Measurements from ENCODE around the gene UFC1. TPM values are rescaled to one million over a fixed set of nuclear protein-coding genes. Genes with fewer than 3 reads are reported as not detected.

Gene UFC1
- polyA plus RNA-seq, 3 donors = 100 to 120 (median 108) TPM

DNA sequence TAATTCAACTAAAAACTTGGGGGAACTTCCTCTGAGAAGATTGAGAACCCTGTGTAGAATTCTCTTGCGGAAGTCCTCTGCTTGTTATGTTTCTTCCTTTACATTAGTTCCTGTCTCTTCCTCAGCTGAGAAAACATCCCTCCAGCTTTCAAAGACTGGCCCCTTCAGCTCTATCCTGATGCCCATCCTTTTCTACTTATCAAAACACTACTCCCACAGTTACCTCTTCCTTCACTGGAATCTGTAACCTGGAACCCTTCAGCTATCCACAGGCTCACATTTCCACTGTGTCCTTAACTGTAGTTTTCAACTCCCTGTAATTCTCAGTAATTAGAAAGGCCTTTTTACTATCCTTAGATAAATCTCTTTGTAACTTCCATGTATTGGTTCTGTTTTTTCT lies 15.3 kb upstream of the UFC1 start:
- H3K36me3 Mint-ChIP-seq = peaks cover 2 to 3% of the 10 kb centered on the region in 2 donors
- H3K9ac ChIP-seq (ENCODE audit: insufficient read depth, low read length, poor library complexity, severe bottlenecking) = peak overlapping the region; percentile 36
- peak overlapping the region; percentile 47 to 88 for H3K27ac ChIP-seq (ENCODE audit: low read depth in 1 of 2, low read length in 2 of 2)
- peak overlapping the region in 1 of 3 experiments; percentile 24 for H3K4me3 ChIP-seq (replicated peaks in 1 of 3; ENCODE audit: low read depth in 2 of 3, low read length in 3 of 3)
- H3K9me3 ChIP-seq (replicated peaks in 1 of 2; ENCODE audit: control insufficient read depth in 1 of 2, insufficient read depth in 1 of 2, low read length in 2 of 2) = no peaks in the 10 kb centered on the region
- TF ChIP-seq, protein P1, sequence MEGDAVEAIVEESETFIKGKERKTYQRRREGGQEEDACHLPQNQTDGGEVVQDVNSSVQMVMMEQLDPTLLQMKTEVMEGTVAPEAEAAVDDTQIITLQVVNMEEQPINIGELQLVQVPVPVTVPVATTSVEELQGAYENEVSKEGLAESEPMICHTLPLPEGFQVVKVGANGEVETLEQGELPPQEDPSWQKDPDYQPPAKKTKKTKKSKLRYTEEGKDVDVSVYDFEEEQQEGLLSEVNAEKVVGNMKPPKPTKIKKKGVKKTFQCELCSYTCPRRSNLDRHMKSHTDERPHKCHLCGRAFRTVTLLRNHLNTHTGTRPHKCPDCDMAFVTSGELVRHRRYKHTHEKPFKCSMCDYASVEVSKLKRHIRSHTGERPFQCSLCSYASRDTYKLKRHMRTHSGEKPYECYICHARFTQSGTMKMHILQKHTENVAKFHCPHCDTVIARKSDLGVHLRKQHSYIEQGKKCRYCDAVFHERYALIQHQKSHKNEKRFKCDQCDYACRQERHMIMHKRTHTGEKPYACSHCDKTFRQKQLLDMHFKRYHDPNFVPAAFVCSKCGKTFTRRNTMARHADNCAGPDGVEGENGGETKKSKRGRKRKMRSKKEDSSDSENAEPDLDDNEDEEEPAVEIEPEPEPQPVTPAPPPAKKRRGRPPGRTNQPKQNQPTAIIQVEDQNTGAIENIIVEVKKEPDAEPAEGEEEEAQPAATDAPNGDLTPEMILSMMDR (IDR thresholded peaks at IDR 0.05) = no peak
- peak overlapping the region; percentile 85 to 97 (median 92) for H3K27ac Mint-ChIP-seq
- H3K4me1 ChIP-seq (ENCODE audit: control insufficient read depth in 1 of 2, insufficient read depth in 2 of 2, low read length in 2 of 2) = peaks cover 45 to 49% of the 10 kb centered on the region in 2 donors
- H3K27me3 Mint-ChIP-seq (ENCODE audit: low read depth in 3 of 3) = no peaks in the 10 kb centered on the region
- no peaks in the 10 kb centered on the region for H3K9me3 Mint-ChIP-seq
- peak overlapping the region; percentile 84 for H2AFZ ChIP-seq (ENCODE audit: insufficient read depth, low read depth, low read length, poor library complexity, severe bottlenecking)
- H3K4me1 Mint-ChIP-seq = peaks cover 48% of the 10 kb centered on the region
- no peaks in the 10 kb centered on the region for H4K20me1 ChIP-seq (ENCODE audit: insufficient read depth, low read length)
- intact Hi-C loops (cut with micrococcal nuclease) = loop anchor here in 1 of 2 donors (2.0 to 5.0 kb wide), 3 partner anchors 42 to 91 kb away; partner anchors contain the start of genes ARHGAP30 and USF1
- peak overlapping the region in 1 of 2 donors; percentile 70 for H3K4me3 Mint-ChIP-seq
- peak in 2 of 3 donors; percentile 31 to 45 for DNase-seq
- H3K36me3 ChIP-seq (replicated peaks in 1 of 2; ENCODE audit: control insufficient read depth in 1 of 2, insufficient read depth in 2 of 2, low read length in 2 of 2) = no peaks in the 10 kb centered on the region
- WGBS (ENCODE audit: insufficient coverage) = 0% methylated on average over 1 of the region's 1 CpG
- H3K27me3 ChIP-seq (ENCODE audit: control insufficient read depth in 2 of 2, insufficient read depth in 2 of 2, low read length in 2 of 2) = no peaks in the 10 kb centered on the region
- peak overlapping the region; percentile 33 for H3K4me2 ChIP-seq (replicated peaks; ENCODE audit: extremely low read depth, low read length, poor library complexity, severe bottlenecking)
- peaks cover 44% of the 10 kb centered on the region for H3K79me2 ChIP-seq (ENCODE audit: insufficient read depth, low read length)

GRCh38 chr1:161139766-161140165 lies 14.0 kb upstream of the UFC1 start:
- Mint-ChIP-seq H3K27me3 (ENCODE audit: low read depth in 3 of 3) (no peaks in the 10 kb centered on the region), H3K4me1 (peaks cover 48% of the 10 kb centered on the region), H3K4me3 (no peak overlapping the region), H3K36me3 (peaks cover 2 to 3% of the 10 kb centered on the region in 2 donors), H3K9me3 (no peaks in the 10 kb centered on the region), H3K27ac (peak overlapping the region in 5 of 7 donors; percentile 35 to 97 (median 86))
- Histone ChIP-seq H3K9ac (ENCODE audit: insufficient read depth, low read length, poor library complexity, severe bottlenecking) (no peak overlapping the region), H3K4me1 (ENCODE audit: control insufficient read depth in 1 of 2, insufficient read depth in 2 of 2, low read length in 2 of 2) (peaks cover 40 to 42% of the 10 kb centered on the region in 2 donors), H3K27ac (ENCODE audit: low read depth in 1 of 2, low read length in 2 of 2) (peak overlapping the region in 1 of 2 donors; percentile 88), H3K4me2 (replicated peaks; ENCODE audit: extremely low read depth, low read length, poor library complexity, severe bottlenecking) (no peak overlapping the region), H3K36me3 (replicated peaks in 1 of 2; ENCODE audit: control insufficient read depth in 1 of 2, insufficient read depth in 2 of 2, low read length in 2 of 2) (no peaks in the 10 kb centered on the region), H2AFZ (ENCODE audit: insufficient read depth, low read depth, low read length, poor library complexity, severe bottlenecking) (no peak overlapping the region), H3K4me3 (replicated peaks in 1 of 3; ENCODE audit: low read depth in 2 of 3, low read length in 3 of 3) (no peak overlapping the region), H3K27me3 (ENCODE audit: control insufficient read depth in 2 of 2, insufficient read depth in 2 of 2, low read length in 2 of 2) (no peaks in the 10 kb centered on the region), H3K9me3 (replicated peaks in 1 of 2; ENCODE audit: control insufficient read depth in 1 of 2, insufficient read depth in 1 of 2, low read length in 2 of 2) (no peaks in the 10 kb centered on the region), H4K20me1 (ENCODE audit: insufficient read depth, low read length) (no peaks in the 10 kb centered on the region), H3K79me2 (ENCODE audit: insufficient read depth, low read length) (peaks cover 31% of the 10 kb centered on the region)
- WGBS (ENCODE audit: insufficient coverage) = no CpG with 5 or more reads among the region's 1 CpG
- intact Hi-C loops (cut with micrococcal nuclease) = loop anchor here (2.0 to 10.0 kb wide), 4 partner anchors 43 to 145 kb away; partner anchors contain the start of genes ARHGAP30 (in 1 of the 2) and USF1 (in 1 of the 2)
- peak; percentile 47 to 60 (median 51) for DNase-seq
- TF ChIP-seq, protein P1 (IDR thresholded peaks at IDR 0.05) = peak; percentile 73

All from CD14-positive monocyte (primary cell).